ENCODE measurements around the gene FAF2.

GRCh38 chr5:176540476-176540899, 92.3 kb downstream of the FAF2 start:
- TF ChIP-seq CTCF (IDR thresholded peaks at IDR 0.05) (no peak), REST (IDR thresholded peaks at IDR 0.05) (no peak)
